GM19099 (cell line): ENCODE data around the gene ZNFX1.

Experiments
- POLR2A ChIP-seq: IDR thresholded peaks from 3 replicates; pipeline ENCODE4 v1.6.1; 2011; ENCODE audit warnings: low read depth; ENCODE audit not compliant: insufficient read length; ENCODE audit errors: extremely low read depth

ZNFX1 gene

GRCh38 chr20:49283703-49284625, 6.1 kb upstream of the ZNFX1 start:
- no peak for TF ChIP-seq POLR2A

DNA sequence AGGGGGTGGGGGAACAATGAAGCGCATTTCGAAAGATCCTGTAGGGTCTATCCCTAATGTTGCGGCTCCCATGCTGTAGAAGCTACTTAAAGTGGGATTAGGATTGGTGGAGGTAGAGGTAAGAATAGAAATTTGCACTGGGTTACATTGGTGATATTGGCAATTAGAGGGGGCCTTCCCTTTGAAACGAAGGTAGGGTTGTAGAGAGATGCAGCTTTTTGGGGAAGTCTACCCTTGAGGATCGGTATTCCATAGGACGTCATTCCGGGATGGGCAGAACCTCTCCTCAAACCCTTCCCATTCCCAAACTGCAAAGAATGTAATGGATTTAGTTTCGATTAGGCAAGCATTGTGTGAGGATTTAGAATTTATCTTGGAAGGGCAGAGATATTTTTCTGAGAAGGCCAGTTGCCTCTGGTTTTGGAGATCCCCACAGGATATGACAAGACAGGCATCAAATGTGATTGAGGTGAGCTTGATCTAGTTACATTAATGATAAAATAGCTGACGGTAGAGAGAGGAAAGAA, 5.4 kb upstream of the ZNFX1 start:
- no peak for TF ChIP-seq POLR2A

GRCh38 chr20:49282584-49283171, 4.8 kb upstream of the ZNFX1 start:
- no peak for TF ChIP-seq POLR2A

DNA sequence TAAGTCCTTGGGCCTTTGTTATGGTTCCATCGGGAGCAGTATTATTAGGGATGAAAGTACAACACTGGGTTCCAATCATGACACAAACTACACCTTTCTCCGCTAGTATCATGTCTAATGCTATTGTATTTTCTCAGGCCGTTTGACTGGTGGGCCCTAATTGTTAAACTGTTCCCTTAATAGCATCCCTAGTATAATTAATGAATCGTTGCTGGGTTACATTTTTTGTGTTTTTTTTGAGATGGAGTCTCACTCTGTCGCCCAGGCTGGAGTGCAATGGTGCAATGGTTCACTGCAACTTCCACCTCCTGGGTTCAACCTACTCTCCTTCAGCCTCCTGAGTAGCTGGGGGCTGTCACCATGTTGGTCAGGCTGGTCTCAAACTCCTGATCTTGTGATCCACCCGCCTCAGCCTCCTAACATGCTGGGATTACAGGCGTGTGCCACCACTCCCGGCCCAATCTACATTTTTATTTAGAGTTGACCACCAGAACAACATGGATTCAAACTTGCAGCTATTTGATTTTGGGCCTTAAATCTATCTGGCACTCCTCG, 4.1 kb upstream of the ZNFX1 start:
- TF ChIP-seq POLR2A: no peak

DNA sequence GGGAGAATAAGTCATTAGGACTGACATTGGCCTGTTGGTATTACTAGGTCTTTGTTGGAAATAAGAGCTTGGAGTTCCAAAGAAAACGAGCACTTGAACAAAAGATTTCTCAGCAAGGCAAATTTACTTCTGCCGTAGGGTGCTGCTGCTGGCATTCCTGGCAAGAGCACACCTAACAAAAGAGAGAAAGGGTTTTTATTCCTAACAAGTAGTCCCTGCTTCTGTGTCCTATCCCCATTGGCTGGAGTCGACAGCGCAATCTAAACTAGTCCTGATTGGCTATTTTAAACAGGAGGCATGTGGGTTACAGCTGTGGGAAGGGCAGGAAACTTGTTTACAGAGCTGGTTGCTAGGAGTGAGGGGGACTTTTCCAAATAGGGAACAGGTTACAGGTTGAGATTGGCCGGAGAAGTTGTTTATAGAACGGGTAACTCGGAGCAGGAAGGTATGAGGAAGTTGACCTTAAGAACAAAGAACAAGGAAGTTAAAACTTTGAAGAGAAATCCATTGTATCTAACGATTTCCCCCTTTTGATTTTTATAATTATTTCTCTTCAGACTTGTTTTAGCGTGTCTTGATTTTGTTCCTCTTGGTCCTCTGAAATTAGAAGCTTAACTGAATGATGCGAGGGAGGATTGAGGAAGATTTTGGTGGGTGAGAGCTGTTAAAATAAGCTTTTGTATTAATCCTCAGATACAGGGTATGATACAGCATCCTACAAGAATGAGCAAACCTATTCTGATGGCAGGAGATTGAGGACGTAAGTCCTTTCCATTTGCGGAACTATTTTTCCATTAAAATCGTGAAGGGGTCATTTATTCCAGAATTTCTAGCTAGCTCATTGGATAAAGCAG, 3.4 kb upstream of the ZNFX1 start:
- no peak for TF ChIP-seq POLR2A

GRCh38 chr20:49280463-49281058, 2.7 kb upstream of the ZNFX1 start:
- TF ChIP-seq POLR2A: peak; percentile 7

DNA sequence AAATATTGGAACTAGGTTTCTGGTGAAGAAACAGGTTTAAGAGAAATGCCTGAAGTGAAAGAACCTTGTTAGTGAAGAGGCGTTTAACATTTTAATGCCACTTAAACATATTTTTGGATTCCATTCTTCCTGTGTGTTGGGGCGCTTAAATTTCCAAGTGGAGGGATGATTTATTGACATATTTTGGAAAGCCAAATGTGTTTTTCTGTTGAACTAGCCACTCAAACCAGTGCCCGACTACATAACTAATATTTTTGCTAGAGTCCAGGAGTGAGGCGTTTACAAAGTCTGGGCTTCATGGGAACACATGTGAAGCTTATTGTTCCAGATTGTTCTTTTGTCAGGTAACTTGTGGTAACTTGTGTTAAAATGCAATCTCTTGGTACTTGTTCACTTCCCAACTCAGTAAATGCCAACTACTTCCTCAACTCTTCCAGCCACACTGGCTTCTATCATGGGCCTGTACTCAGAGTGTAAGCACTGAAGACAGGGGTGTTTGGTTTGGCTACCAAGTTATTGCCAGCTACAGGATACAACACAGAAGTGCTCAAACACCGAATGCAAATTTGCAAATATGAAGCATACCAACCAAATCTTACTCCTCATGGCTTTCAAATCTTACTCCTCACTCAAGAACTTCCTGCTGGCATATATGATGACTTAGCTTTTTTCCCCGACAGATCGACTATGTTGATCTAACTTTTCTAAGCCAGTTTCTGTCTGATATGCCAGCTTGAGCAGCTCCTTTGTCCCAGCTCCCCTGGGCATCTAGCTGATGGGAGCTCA, 2.0 kb upstream of the ZNFX1 start:
- peak; percentile 48 for TF ChIP-seq POLR2A

- TF ChIP-seq POLR2A: no peak
Observed at GRCh38 chr20:49278818-49279676, 1.2 kb upstream of the ZNFX1 start.

DNA sequence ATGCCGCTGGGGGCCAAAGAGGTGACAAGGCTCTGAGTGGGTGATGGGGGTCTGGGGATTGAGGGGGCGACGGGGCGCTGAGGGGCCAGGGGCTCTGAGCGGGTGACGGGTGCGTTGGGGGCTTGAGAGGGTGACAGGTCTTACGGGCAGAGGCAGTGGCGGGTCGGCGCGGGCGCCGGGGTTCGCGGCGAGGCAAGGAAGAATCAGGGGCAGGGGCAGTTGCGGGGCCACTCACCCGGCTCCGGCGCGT, 146 bp downstream of the ZNFX1 start:
- peak; percentile 80 for TF ChIP-seq POLR2A

GRCh38 chr20:49276961-49277785, 684 bp downstream of the ZNFX1 start:
- TF ChIP-seq POLR2A: no peak

GRCh38 chr20:49276161-49276960, 1.5 kb downstream of the ZNFX1 start:
- TF ChIP-seq POLR2A: peak; percentile 23
